ENCODE measurements around the gene SLC6A20. TPM values are rescaled to one million over a fixed set of nuclear protein-coding genes. Genes with fewer than 3 reads are reported as not detected.

Gene SLC6A20
- total and polyA plus RNA-seq, 4 donors, result 0.08 to 0.16 (median 0.10) TPM; not detected in 1

- 83% methylated on average over 3 of the region's 3 CpGs for WGBS
- DNase-seq (ENCODE audit: low spot score), result no peak
Measured at GRCh38 chr3:45719655-45720487, 76.5 kb downstream of the SLC6A20 start.

More at GRCh38 chr3:45719655-45720487, 76.5 kb downstream of the SLC6A20 start:
- Histone ChIP-seq H3K4me1 (ENCODE audit: control insufficient read depth in 4 of 4, insufficient read depth in 4 of 4, low read length in 3 of 4) (peaks cover 0 to 11% (median 6%) of the 10 kb centered on the region in 4 donors), H3K9me3 (ENCODE audit: control insufficient read depth in 4 of 4, low read length in 3 of 4) (no peaks in the 10 kb centered on the region), H3K36me3 (ENCODE audit: control insufficient read depth in 4 of 4, insufficient read depth in 3 of 4, low read depth in 1 of 4, low read length in 3 of 4) (peaks cover 2 to 33% (median 22%) of the 10 kb centered on the region in 4 donors), H3K27ac (ENCODE audit: low read depth in 1 of 2, low read length in 2 of 2) (no peak overlapping the region), H3K27me3 (ENCODE audit: control insufficient read depth in 4 of 4, insufficient read depth in 4 of 4, low read length in 3 of 4) (no peaks in the 10 kb centered on the region), H3K9ac (ENCODE audit: low read depth in 1 of 2, low read length in 2 of 2) (peak overlapping the region in 1 of 2 donors; percentile 18), H3K4me3 (ENCODE audit: low read depth in 1 of 3, low read length in 3 of 3) (no peak overlapping the region)
- TF ChIP-seq CTCF (IDR thresholded peaks at IDR 0.05; ENCODE audit: low read depth, low read length, missing input control) (no peak), JUND (IDR thresholded peaks at IDR 0.05) (no peak), REST (IDR thresholded peaks at IDR 0.05) (no peak), YY1 (IDR thresholded peaks at IDR 0.05) (no peak), ZBTB33 (IDR thresholded peaks at IDR 0.05) (no peak), ATF3 (IDR thresholded peaks at IDR 0.05) (no peak), HNF4A (conservative IDR thresholded peaks at IDR 0.05) (no peak), GABPA (IDR thresholded peaks at IDR 0.05 in 1 of 2, conservative IDR thresholded peaks at IDR 0.05 in 1 of 2) (no peak), HNF4G (IDR thresholded peaks at IDR 0.05) (no peak), RAD21 (IDR thresholded peaks at IDR 0.05) (no peak), NR2F2 (IDR thresholded peaks at IDR 0.05) (no peak), EGR1 (IDR thresholded peaks at IDR 0.05; ENCODE audit: low read depth in 2 of 2) (no peak), FOXA1 (IDR thresholded peaks at IDR 0.05) (no peak)
- TF ChIP-seq, protein P1, sequence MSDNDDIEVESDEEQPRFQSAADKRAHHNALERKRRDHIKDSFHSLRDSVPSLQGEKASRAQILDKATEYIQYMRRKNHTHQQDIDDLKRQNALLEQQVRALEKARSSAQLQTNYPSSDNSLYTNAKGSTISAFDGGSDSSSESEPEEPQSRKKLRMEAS (IDR thresholded peaks at IDR 0.05), result no peak
